Activated naive CD4-positive, alpha-beta T cell treated with anti-CD3 and anti-CD28 coated beads, Interleukin-2, amount 50 U/mL, for 72 hours (primary cell): ENCODE results near the gene IGF1R. TPM values are rescaled to one million over a fixed set of nuclear protein-coding genes. Genes with fewer than 3 reads are reported as not detected.

Source experiments
- ATAC-seq, 2 donors: fragments of 150-1000 bp; cut with Tn5 transposase; 2 replicates each; pipeline ENCODE4 v1.10.0; 2021; ENCODE audit warnings: mild to moderate bottlenecking in 2 of 2, moderate library complexity in 2 of 2
- DNase-seq, 2 donors: peaks; one replicate each; pipeline ENCODE4 v3.0.0; 2021 to 2022; ENCODE audit warnings: low spot score in 2 of 2
- H3K27ac Mint-ChIP-seq, 2 donors: one replicate each; pipeline ENCODE4 v1.8.0; 2022; ENCODE audit warnings: mild to moderate bottlenecking in 2 of 2, mixed read lengths in 2 of 2
- H3K36me3 Mint-ChIP-seq, 2 donors: one replicate each; pipeline ENCODE4 v1.8.0; 2022; ENCODE audit warnings: mixed read lengths in 2 of 2
- H3K9me3 Mint-ChIP-seq, 2 donors: one replicate each; pipeline ENCODE4 v1.8.0; 2022; ENCODE audit warnings: mixed read lengths in 2 of 2
- total RNA-seq, 2 donors: library from RNA; stranded (reverse); gene quantifications; one replicate each; pipeline ENCODE4 v1.2.3, GENCODE V29; 2022

The IGF1R gene
- total RNA-seq, 2 donors from 2014 or later, result 35.6 to 39.4 TPM

GRCh38 chr15:98738689-98739401 lies 90.5 kb downstream of the IGF1R start:
- ATAC-seq (peak; percentile 13 to 83), DNase-seq (no peak)
- Mint-ChIP-seq H3K36me3 (no peaks in the 10 kb centered on the region), H3K27ac (no peak overlapping the region), H3K9me3 (no peaks in the 10 kb centered on the region)

GRCh38 chr15:98740295-98740694 lies 92.0 kb downstream of the IGF1R start:
- no peak for DNase-seq
- ATAC-seq, result no peak
- H3K36me3 Mint-ChIP-seq, result no peaks in the 10 kb centered on the region
- no peak overlapping the region for H3K27ac Mint-ChIP-seq
- H3K9me3 Mint-ChIP-seq, result no peaks in the 10 kb centered on the region

GRCh38 chr15:98740963-98741362 lies 92.6 kb downstream of the IGF1R start:
- Mint-ChIP-seq H3K36me3 (no peaks in the 10 kb centered on the region), H3K9me3 (no peaks in the 10 kb centered on the region), H3K27ac (no peak overlapping the region)
- ATAC-seq (no peak), DNase-seq (no peak)

- Mint-ChIP-seq H3K36me3 (no peaks in the 10 kb centered on the region), H3K9me3 (no peaks in the 10 kb centered on the region), H3K27ac (peak overlapping the region in 1 of 2 donors; percentile 66)
- DNase-seq, result no peak
- peak in 1 of 2 donors; percentile 24 for ATAC-seq
Observed at GRCh38 chr15:98743177-98743576, 94.8 kb downstream of the IGF1R start.

GRCh38 chr15:98744506-98744905 lies 96.2 kb downstream of the IGF1R start:
- H3K36me3 Mint-ChIP-seq, result no peaks in the 10 kb centered on the region
- no peaks in the 10 kb centered on the region for H3K9me3 Mint-ChIP-seq
- DNase-seq (no peak), ATAC-seq (no peak)
- H3K27ac Mint-ChIP-seq, result peak overlapping the region in 1 of 2 donors; percentile 58

GRCh38 chr15:98745179-98745578 lies 96.8 kb downstream of the IGF1R start:
- Mint-ChIP-seq H3K27ac (no peak overlapping the region), H3K36me3 (no peaks in the 10 kb centered on the region), H3K9me3 (no peaks in the 10 kb centered on the region)
- no peak for ATAC-seq
- no peak for DNase-seq

- Mint-ChIP-seq H3K27ac (peak overlapping the region in 1 of 2 donors; percentile 55), H3K9me3 (no peaks in the 10 kb centered on the region), H3K36me3 (no peaks in the 10 kb centered on the region)
- ATAC-seq (peak in 1 of 2 donors; percentile 60), DNase-seq (no peak)
Observed at GRCh38 chr15:98745650-98746374, 97.5 kb downstream of the IGF1R start.

- DNase-seq (no peak), ATAC-seq (peak in 1 of 2 donors; percentile 47)
- no peaks in the 10 kb centered on the region for H3K9me3 Mint-ChIP-seq
- no peaks in the 10 kb centered on the region for H3K36me3 Mint-ChIP-seq
- H3K27ac Mint-ChIP-seq, result no peak overlapping the region
Observed at GRCh38 chr15:98746375-98747155, 98.2 kb downstream of the IGF1R start.

- Mint-ChIP-seq H3K36me3 (no peaks in the 10 kb centered on the region), H3K27ac (no peak overlapping the region), H3K9me3 (no peaks in the 10 kb centered on the region)
- ATAC-seq (no peak), DNase-seq (no peak)
Observed at GRCh38 chr15:98751767-98752166, 103.4 kb downstream of the IGF1R start.

GRCh38 chr15:98753726-98754656 lies 105.7 kb downstream of the IGF1R start:
- H3K9me3 Mint-ChIP-seq, result no peaks in the 10 kb centered on the region
- ATAC-seq (no peak), DNase-seq (no peak)
- H3K27ac Mint-ChIP-seq, result peak overlapping the region; percentile 18 to 22
- no peaks in the 10 kb centered on the region for H3K36me3 Mint-ChIP-seq

GRCh38 chr15:98754657-98755022 lies 106.3 kb downstream of the IGF1R start:
- ATAC-seq (no peak), DNase-seq (no peak)
- H3K9me3 Mint-ChIP-seq, result no peaks in the 10 kb centered on the region
- H3K36me3 Mint-ChIP-seq, result no peaks in the 10 kb centered on the region
- H3K27ac Mint-ChIP-seq, result peak overlapping the region in 1 of 2 donors; percentile 54

GRCh38 chr15:98755138-98755537 lies 106.8 kb downstream of the IGF1R start:
- no peaks in the 10 kb centered on the region for H3K36me3 Mint-ChIP-seq
- ATAC-seq (peak; percentile 28 to 55), DNase-seq (no peak)
- H3K9me3 Mint-ChIP-seq, result no peaks in the 10 kb centered on the region
- H3K27ac Mint-ChIP-seq, result peak overlapping the region; percentile 54 to 66

- Mint-ChIP-seq H3K36me3 (no peaks in the 10 kb centered on the region), H3K9me3 (no peaks in the 10 kb centered on the region), H3K27ac (no peak overlapping the region)
- ATAC-seq (no peak), DNase-seq (no peak)
Observed at GRCh38 chr15:98755781-98756180, 107.4 kb downstream of the IGF1R start.

GRCh38 chr15:98758224-98758623 lies 109.9 kb downstream of the IGF1R start:
- Mint-ChIP-seq H3K27ac (peak overlapping the region in 1 of 2 donors; percentile 10), H3K36me3 (no peaks in the 10 kb centered on the region), H3K9me3 (no peaks in the 10 kb centered on the region)
- no peak for ATAC-seq
- DNase-seq, result no peak

- DNase-seq, result no peak
Observed at GRCh38 chr15:98759277-98759676, 110.9 kb downstream of the IGF1R start.

GRCh38 chr15:98760112-98760826 lies 111.9 kb downstream of the IGF1R start:
- no peak for DNase-seq
- Mint-ChIP-seq H3K9me3 (no peaks in the 10 kb centered on the region), H3K27ac (no peak overlapping the region), H3K36me3 (no peaks in the 10 kb centered on the region)
- ATAC-seq, result no peak

More at GRCh38 chr15:98759277-98759676, 110.9 kb downstream of the IGF1R start:
- peak overlapping the region in 1 of 2 donors; percentile 10 for H3K27ac Mint-ChIP-seq
- no peaks in the 10 kb centered on the region for H3K9me3 Mint-ChIP-seq
- no peak for ATAC-seq
- H3K36me3 Mint-ChIP-seq, result no peaks in the 10 kb centered on the region
